ENCODE measurements around the gene ROR1.

GRCh38 chr1:63934697-63935096 lies 160.9 kb downstream of the ROR1 start:
- TF ChIP-seq CTCF (conservative IDR thresholded peaks at IDR 0.05 in 1 of 2, IDR thresholded peaks at IDR 0.05 in 1 of 2; ENCODE audit: low read depth in 1 of 2, low read length in 2 of 2) (no peak), EZH2 (IDR thresholded peaks at IDR 0.05; ENCODE audit: low read length, missing control alignments) (no peak)
